ENCODE data around the gene MYB. TPM values are rescaled to one million over a fixed set of nuclear protein-coding genes. Genes with fewer than 3 reads are reported as not detected.

Gene MYB
- total RNA-seq, 1 experiment from 2014 or later: not detected

DNA sequence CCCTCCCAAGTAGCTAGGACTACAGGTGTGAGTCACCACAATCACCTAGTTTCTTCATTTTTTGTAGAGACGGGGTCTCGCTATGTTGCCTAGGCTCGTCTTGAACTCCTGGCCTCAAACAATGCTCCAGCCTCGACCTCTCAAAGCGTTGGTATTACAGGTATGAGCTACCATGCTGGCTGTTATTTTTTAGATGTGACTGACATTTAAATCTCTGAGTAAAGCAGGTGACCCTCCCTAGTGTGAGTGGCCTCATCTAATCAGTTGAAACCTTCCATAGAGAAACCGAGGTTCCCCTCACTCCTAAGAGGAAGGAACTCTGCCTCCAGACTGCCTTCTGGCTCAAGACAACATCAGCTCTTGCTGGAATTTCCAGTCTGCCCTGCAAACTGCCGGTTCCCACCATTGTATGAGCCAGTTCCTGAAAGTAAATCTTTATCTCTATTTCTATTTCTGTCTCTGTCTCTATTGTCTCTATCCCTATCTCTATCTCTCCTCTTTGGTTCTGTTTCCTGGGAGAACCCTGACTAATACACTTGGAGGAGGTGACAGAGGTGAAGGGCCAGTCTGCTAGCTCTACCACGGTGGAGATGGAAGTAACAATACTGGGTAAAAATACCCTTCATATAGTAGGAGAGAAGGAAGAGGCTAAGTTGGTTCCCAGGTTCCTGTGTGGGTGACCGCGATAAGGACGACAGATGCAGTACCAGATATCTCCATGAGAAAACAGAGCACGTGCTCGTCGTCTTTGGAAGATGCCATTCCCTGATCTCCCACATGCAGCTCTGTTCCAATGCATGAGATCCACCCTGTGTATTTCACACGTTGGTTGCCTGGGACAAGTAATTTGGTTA lies 81.0 kb downstream of the MYB start:
- DNase-seq (ENCODE audit: low spot score): no peak
- in situ Hi-C loops (cut with HindIII; ENCODE audit: low sequenced_read_pairs): no loop called here

DNA sequence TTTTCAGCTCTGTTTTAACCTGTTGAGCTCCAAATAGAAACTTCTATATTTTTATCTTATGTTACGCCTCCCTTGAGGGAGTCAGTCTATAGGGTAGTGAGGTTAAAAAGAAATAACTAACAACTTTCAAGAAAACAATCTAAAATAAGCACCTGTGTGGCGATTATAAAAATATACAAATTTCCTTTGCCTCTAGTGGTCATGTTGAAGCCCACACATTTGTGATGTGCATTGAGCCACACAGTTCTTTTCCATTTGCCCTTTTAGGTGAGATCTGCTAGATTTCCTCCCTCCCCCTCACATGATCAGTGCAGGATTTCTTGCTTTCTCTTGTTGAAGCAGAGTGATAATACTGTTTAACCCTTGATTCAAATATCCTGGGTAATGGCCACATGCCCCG lies 84.2 kb downstream of the MYB start:
- in situ Hi-C loops (cut with HindIII; ENCODE audit: low sequenced_read_pairs): no loop called here
- no peak for DNase-seq (ENCODE audit: low spot score)

DNA sequence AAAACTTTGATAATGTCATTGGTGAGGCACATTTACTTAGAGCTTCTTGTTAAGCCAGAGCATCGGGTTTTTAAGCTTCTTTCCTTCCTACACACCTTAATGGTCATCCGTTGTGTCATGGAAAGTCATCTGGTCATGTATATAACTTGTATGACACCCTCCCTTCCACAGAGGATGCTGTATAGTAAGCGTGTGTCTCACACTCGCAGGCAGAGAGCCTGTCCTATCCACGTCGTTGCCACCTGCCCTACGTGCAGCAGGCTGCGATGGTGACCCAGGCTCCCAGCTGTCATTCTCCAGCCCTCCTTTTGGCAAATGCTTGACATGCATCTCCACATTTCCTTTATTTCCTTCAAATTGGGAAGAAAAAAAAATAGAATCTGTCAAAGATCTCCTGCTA lies 85.6 kb downstream of the MYB start:
- in situ Hi-C loops (cut with HindIII; ENCODE audit: low sequenced_read_pairs): no loop called here
- no peak for DNase-seq (ENCODE audit: low spot score)

DNA sequence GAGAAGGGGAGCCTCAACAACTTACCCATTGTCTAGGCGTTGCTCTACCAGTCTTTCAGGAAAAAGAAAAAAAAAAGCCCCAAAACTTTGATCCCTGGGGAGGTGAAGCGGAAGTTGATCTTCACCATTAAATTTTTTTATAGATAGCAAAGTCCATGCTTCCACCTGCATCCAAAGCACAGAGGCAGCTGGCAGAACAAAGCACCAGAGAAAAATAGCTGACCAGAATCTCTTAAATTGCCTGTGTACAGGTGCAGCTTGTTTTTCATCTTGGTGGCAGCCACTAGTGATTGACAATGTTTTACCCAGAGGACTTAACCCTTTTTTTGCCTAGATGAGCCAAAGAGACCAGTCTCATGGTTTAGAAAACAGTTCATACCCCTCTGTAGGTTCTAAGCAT lies 86.0 kb downstream of the MYB start:
- DNase-seq (ENCODE audit: low spot score): no peak
- in situ Hi-C loops (cut with HindIII; ENCODE audit: low sequenced_read_pairs): no loop called here

DNA sequence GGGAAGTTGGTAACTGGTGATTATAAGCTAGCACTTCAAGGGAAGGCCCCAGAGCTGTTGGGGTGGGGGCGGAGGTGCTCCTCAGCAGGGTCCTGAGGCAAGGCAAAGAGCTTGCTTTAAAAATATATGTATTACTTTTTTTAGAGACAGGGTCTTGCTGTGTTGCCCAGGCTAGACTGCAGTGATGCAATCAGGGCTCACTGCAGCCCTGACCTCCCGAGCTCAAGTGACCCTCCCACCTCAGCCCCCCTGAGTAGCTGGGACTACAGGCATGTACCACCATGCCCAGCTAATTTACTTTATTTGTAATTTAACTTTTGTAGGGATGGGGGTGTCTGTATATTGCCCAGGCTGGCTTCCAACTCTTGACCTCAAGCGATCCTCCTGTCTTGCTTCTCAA lies 87.2 kb downstream of the MYB start:
- in situ Hi-C loops (cut with HindIII; ENCODE audit: low sequenced_read_pairs): no loop called here
- no peak for DNase-seq (ENCODE audit: low spot score)

DNA sequence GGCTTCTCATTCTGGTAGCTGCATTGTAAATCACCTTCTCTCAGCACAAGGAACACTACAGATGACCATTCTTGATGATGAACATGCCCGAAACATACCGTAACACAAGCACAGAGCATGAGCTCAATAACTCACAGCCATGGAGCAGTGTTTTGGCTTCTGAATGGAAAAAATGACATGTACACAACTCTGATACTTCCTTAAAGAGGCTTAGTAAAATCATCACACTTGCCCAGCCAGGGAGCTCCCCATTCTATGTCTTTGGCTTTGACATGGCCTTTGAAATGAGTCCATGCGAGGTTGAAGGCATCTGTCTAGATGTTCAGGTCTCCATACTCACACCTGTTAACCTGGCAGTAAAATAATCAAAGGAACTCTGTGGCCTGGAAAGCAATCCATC lies 87.6 kb downstream of the MYB start:
- in situ Hi-C loops (cut with HindIII; ENCODE audit: low sequenced_read_pairs): no loop called here
- DNase-seq (ENCODE audit: low spot score): no peak

Other genes with a start within 250 kb of the MYB start
- 0.10 TPM in 1 of 2 replicates, not detected in the other for gene ALDH8A1, start 231.2 kb upstream of the MYB start, total RNA-seq (2014; rRNA removed; shearing (Covaris generic))
- gene HBS1L, start 126.5 kb upstream of the MYB start, total RNA-seq (2014; rRNA removed; shearing (Covaris generic)): 104 and 137 TPM in 2 replicates

Data from G401 (cell line).